BE2C (cell line): ENCODE results near the gene FAM53B.
A peak's percentile ranks its signal among the peaks of the same experiment; 100 is the strongest.

Experiments
- DNase-seq: peaks from one replicate; pipeline ENCODE4 v3.0.0-alpha.2; 2020
- H3K27me3 ChIP-seq: fragments of 250-450 bp; sonication (Bioruptor Pico); 2 replicates; pipeline ENCODE4 v1.5.1; 2020; ENCODE audit warnings: mild to moderate bottlenecking
- H3K36me3 ChIP-seq: fragments of 250-450 bp; sonication (Bioruptor Pico); 2 replicates; pipeline ENCODE4 v1.5.1; 2020; ENCODE audit warnings: mild to moderate bottlenecking
- H3K4me1 ChIP-seq: fragments of 250-450 bp; sonication (Bioruptor Pico); 2 replicates; pipeline ENCODE4 v1.5.1; 2020
- H3K4me3 ChIP-seq: 2 replicates; pipeline ENCODE4 v1.5.1; 2011; ENCODE audit warnings: low read depth, low read length
- H3K9me3 ChIP-seq: fragments of 250-450 bp; sonication (Bioruptor Pico); 2 replicates; pipeline ENCODE4 v1.5.1; 2020
- TF ChIP-seq, protein P1 (sequence below): IDR thresholded peaks from 2 replicates; pipeline ENCODE4 v1.5.1; 2012; ENCODE audit warnings: mild to moderate bottlenecking, low read depth, low read length

FAM53B gene

DNA sequence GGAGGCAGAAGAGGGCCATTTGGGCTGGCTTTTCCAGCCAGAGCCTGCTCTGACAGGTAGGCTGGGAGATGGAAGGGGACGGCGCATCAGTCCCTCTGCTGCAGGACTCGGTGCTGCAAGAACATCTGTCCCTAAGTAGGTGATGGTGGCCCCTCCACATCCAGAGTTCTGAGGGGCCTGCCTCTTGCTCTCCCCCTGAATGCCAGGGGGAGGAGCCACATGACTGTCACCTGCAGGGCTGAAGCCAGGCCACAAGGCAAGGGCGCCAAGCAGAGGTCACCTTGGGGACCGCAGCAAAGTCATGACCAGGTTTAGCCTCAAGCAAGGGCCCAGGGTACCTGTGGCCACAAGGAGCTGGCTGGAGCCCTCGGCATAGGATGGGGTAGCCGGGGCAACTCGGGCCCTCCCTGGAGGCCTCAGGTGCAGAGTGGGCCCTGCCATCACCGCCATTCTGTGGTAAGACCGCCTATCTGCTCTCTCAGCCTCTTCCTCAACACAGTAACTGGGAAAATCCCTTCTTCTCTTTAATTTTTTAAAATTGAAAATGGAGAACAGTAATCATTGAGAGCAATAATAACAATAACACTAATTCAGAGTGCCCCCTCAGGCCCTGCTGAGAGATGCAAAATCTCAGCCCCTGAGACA lies 99.3 kb downstream of the FAM53B start:
- no peak for DNase-seq
- Histone ChIP-seq H3K27me3 (no peaks in the 10 kb centered on the region), H3K4me3 (no peak overlapping the region), H3K9me3 (no peaks in the 10 kb centered on the region), H3K36me3 (no peaks in the 10 kb centered on the region; the same call in 1 of the 2 replicates), H3K4me1 (peaks cover 54% of the 10 kb centered on the region)
- TF ChIP-seq, protein P1, sequence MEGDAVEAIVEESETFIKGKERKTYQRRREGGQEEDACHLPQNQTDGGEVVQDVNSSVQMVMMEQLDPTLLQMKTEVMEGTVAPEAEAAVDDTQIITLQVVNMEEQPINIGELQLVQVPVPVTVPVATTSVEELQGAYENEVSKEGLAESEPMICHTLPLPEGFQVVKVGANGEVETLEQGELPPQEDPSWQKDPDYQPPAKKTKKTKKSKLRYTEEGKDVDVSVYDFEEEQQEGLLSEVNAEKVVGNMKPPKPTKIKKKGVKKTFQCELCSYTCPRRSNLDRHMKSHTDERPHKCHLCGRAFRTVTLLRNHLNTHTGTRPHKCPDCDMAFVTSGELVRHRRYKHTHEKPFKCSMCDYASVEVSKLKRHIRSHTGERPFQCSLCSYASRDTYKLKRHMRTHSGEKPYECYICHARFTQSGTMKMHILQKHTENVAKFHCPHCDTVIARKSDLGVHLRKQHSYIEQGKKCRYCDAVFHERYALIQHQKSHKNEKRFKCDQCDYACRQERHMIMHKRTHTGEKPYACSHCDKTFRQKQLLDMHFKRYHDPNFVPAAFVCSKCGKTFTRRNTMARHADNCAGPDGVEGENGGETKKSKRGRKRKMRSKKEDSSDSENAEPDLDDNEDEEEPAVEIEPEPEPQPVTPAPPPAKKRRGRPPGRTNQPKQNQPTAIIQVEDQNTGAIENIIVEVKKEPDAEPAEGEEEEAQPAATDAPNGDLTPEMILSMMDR = no peak

GRCh38 chr10:124644236-124644635 lies 99.9 kb downstream of the FAM53B start:
- H3K4me3 ChIP-seq = no peak overlapping the region
- no peaks in the 10 kb centered on the region; the same call in 1 of the 2 replicates for H3K36me3 ChIP-seq
- no peak for DNase-seq
- no peaks in the 10 kb centered on the region for H3K9me3 ChIP-seq
- peaks cover 47% of the 10 kb centered on the region for H3K4me1 ChIP-seq
- no peaks in the 10 kb centered on the region for H3K27me3 ChIP-seq
- TF ChIP-seq, protein P1 = no peak

DNA sequence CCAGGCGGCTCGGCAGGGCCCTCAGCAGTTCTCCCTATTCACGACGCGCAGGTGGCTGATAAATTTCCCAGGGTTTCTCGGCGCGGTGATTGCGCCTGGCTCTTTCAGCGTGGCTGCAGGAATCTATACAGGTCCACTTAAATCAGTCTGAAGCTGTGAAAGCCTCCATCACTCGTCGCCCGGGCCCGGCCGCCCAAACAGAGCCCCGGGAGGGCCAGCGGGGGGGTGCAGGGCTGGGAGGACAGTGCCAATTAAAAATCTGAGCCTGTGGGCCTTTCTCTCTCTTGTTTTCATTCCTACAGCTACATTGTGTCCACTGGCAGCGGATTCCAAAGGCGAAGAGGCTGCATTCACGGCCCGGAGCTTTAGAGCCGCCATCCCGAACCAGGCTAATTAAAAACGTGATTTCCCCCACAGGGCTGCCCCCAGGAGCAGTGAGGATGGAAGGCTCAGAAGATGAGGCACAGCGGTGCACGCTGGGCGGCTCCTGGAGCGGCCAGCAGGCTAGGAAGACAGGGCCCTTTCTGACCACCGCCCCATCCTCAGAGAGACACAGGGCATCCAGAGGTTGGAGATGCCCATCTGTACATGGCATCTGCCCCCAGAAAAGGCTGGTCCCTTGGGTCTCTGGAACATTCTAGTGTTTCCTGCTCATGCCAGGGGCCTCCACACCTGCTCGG lies 100.7 kb downstream of the FAM53B start:
- no peaks in the 10 kb centered on the region; the same call in 1 of the 2 replicates for H3K36me3 ChIP-seq
- no peaks in the 10 kb centered on the region for H3K27me3 ChIP-seq
- no peak overlapping the region for H3K4me3 ChIP-seq
- DNase-seq = no peak
- TF ChIP-seq, protein P1 = no peak
- peaks cover 44% of the 10 kb centered on the region for H3K4me1 ChIP-seq
- H3K9me3 ChIP-seq = no peaks in the 10 kb centered on the region

- DNase-seq = no peak
- Histone ChIP-seq H3K27me3 (no peaks in the 10 kb centered on the region), H3K36me3 (no peaks in the 10 kb centered on the region; the same call in 1 of the 2 replicates), H3K4me1 (peaks cover 31% of the 10 kb centered on the region), H3K4me3 (no peak overlapping the region), H3K9me3 (no peaks in the 10 kb centered on the region)
- TF ChIP-seq, protein P1 = no peak
Measured at GRCh38 chr10:124642088-124642710, 102.0 kb downstream of the FAM53B start.

GRCh38 chr10:124641282-124642087 lies 102.7 kb downstream of the FAM53B start:
- no peaks in the 10 kb centered on the region for H3K27me3 ChIP-seq
- H3K36me3 ChIP-seq = no peaks in the 10 kb centered on the region; the same call in 1 of the 2 replicates
- TF ChIP-seq, protein P1 = no peak
- no peak overlapping the region for H3K4me3 ChIP-seq
- peak; percentile 72 for DNase-seq
- peaks cover 24% of the 10 kb centered on the region for H3K4me1 ChIP-seq
- no peaks in the 10 kb centered on the region for H3K9me3 ChIP-seq
